ENCODE results near the gene PPP1R14C. TPM values are rescaled to one million over a fixed set of nuclear protein-coding genes. Genes with fewer than 3 reads are reported as not detected.
A peak's percentile ranks its signal among the peaks of the same experiment; 100 is the strongest.

PPP1R14C gene
- total and polyA plus RNA-seq, 2 experiments from 2014 or later, result 8.2 to 10.1 TPM

DNA sequence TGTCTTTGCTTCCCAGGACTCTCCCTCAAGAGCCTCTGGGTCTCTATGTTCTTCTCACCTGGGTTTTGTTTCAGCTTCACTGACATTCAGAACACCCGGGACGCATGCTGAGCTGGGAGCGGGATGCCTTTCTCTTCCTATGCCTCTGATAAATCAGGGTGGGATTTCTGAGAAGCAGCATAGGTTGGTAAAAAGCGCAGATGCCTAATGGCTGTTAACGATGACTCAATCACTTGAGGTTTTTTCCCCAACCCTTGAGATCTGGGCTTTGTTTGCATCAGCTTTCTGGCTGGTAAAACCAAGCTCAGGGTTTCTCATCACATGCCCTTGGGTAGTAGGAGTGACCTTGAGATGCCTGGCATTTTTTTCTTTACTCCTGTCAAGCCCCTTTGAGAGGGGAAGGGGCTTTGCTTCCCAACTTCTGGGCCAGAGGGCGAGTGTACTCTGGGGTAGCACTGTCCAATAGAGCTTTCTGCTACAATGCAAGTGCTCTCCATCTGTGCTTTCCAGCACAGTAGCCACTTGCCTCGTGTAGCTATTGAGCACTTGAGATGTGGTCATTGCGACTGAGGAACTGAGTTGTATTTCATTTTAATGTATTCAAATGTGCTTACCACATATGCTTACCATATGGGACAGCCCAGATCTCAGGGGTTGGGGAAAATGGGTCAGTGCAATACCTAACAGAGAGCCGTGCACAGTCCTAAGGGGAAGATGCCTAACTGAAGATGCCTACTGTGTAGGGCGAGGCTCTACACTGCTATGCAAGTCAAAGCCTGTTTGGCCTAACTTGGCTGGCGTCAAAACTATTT lies 69.1 kb downstream of the PPP1R14C start:
- no peak overlapping the region for H3K9ac ChIP-seq
- H4K20me1 ChIP-seq (ENCODE audit: insufficient read depth), result no peaks in the 10 kb centered on the region
- in situ Hi-C loops (cut with MboI), result no loop called here
- peaks cover 18% of the 10 kb centered on the region for H3K4me1 ChIP-seq (ENCODE audit: insufficient read depth)
- H3K9me2 ChIP-seq (ENCODE audit: insufficient read depth), result no peaks in the 10 kb centered on the region
- no peaks in the 10 kb centered on the region for H3K27me3 ChIP-seq (replicated peaks; ENCODE audit: insufficient read depth)
- peak; percentile 30 for DNase-seq
- no peak overlapping the region for H3K4me2 ChIP-seq (ENCODE audit: unreplicated experiment)
- TF ChIP-seq EZH2 (IDR thresholded peaks at IDR 0.05; ENCODE audit: insufficient read depth, poor library complexity, severe bottlenecking) (no peak), EZH2phosphoT487 (IDR thresholded peaks at IDR 0.05; ENCODE audit: insufficient read depth, low read depth) (no peak)
- no peak overlapping the region for H2AFZ ChIP-seq
- WGBS, 2 experiments (ENCODE audit: low coverage in 1 of 2, low lambda C conversion rate in 2 of 2, missing lambda C conversion rate in 2 of 2), result 78 to 83% methylated on average over 11 of the region's 11 CpGs
- H3K36me3 ChIP-seq (ENCODE audit: low read depth), result no peaks in the 10 kb centered on the region
- H3K9me3 ChIP-seq (ENCODE audit: low read depth), result no peaks in the 10 kb centered on the region
- H3K27ac ChIP-seq, result no peak overlapping the region
- H3K79me2 ChIP-seq (ENCODE audit: insufficient read depth), result peaks cover 6% of the 10 kb centered on the region; the same call in 1 of the 2 replicates
- H3K4me3 ChIP-seq, result no peak overlapping the region
- peaks cover 6% of the 10 kb centered on the region; the same call in 1 of the 2 replicates for H3F3A ChIP-seq (ENCODE audit: insufficient read depth)

DNA sequence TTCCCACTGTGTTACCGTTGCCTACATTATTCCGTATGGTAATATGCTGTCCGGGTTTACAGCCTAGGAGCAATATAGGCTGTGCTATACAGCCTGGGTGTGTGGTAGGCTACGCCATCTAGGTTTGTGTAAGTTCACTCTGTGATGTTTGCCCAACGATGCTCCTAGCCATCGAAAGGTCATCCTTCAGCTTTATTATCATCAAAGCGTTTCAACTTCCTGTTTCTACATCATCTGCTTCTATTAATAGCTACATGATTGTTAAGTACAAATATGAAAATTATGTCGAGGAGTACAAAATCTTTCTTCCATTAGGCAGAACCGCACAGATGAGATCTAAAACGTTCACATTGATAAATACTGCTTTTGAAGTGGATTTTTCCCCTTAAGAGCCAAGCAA lies 69.9 kb downstream of the PPP1R14C start:
- no peak for DNase-seq

DNA sequence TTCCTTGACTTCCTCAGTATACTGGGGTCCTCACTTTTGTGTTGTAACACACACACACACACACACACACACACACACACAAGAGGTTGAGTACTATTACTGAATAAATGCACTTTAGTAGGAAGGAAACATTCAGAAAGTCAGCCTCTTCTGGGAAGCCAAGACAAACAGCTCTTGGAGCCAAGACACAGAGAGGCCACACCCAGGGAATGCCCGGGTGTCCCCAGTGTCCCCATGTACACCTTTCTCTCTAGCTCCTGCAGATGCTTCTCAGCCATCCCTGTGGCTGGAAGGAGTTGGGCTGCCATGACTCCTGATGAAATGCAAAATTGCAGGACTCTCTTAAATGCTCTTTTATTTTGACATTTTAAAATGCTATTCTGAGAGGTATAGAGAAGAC lies 70.5 kb downstream of the PPP1R14C start:
- Histone ChIP-seq H3K27ac (no peak overlapping the region), H4K20me1 (ENCODE audit: insufficient read depth) (no peaks in the 10 kb centered on the region), H3K79me2 (ENCODE audit: insufficient read depth) (peaks cover 6% of the 10 kb centered on the region; the same call in 1 of the 2 replicates), H3K36me3 (ENCODE audit: low read depth) (no peaks in the 10 kb centered on the region), H3K4me1 (ENCODE audit: insufficient read depth) (peaks cover 12% of the 10 kb centered on the region), H3K9me2 (ENCODE audit: insufficient read depth) (no peaks in the 10 kb centered on the region), H3F3A (ENCODE audit: insufficient read depth) (peaks cover 6% of the 10 kb centered on the region; the same call in 1 of the 2 replicates), H3K4me2 (ENCODE audit: unreplicated experiment) (no peak overlapping the region), H3K4me3 (no peak overlapping the region), H3K9me3 (ENCODE audit: low read depth) (no peaks in the 10 kb centered on the region), H2AFZ (no peak overlapping the region), H3K9ac (no peak overlapping the region), H3K27me3 (replicated peaks; ENCODE audit: insufficient read depth) (no peaks in the 10 kb centered on the region)
- 43 to 50% methylated on average over 1 of the region's 1 CpG for whole genome bisulfite sequencing, 2 experiments (ENCODE audit: low coverage in 1 of 2, low lambda C conversion rate in 2 of 2, missing lambda C conversion rate in 2 of 2)
- TF ChIP-seq EZH2phosphoT487 (IDR thresholded peaks at IDR 0.05; ENCODE audit: insufficient read depth, low read depth) (no peak), EZH2 (IDR thresholded peaks at IDR 0.05; ENCODE audit: insufficient read depth, poor library complexity, severe bottlenecking) (no peak)
- in situ Hi-C loops (cut with MboI), result no loop called here
- no peak for DNase-seq

More for the DNA sequence above, 69.9 kb downstream of the PPP1R14C start:
- peaks cover 17% of the 10 kb centered on the region for H3K4me1 ChIP-seq (ENCODE audit: insufficient read depth)
- 71 to 79% methylated on average over 10 of the region's 10 CpGs for WGBS, 2 experiments (ENCODE audit: low coverage in 1 of 2, low lambda C conversion rate in 2 of 2, missing lambda C conversion rate in 2 of 2)
- no peaks in the 10 kb centered on the region for H3K36me3 ChIP-seq (ENCODE audit: low read depth)
- H3K27ac ChIP-seq, result no peak overlapping the region
- no peaks in the 10 kb centered on the region for H3K9me3 ChIP-seq (ENCODE audit: low read depth)
- no peaks in the 10 kb centered on the region for H3K27me3 ChIP-seq (replicated peaks; ENCODE audit: insufficient read depth)
- no peak overlapping the region for H3K4me2 ChIP-seq (ENCODE audit: unreplicated experiment)
- no peak overlapping the region for H3K4me3 ChIP-seq
- no peak overlapping the region for H3K9ac ChIP-seq
- TF ChIP-seq EZH2phosphoT487 (IDR thresholded peaks at IDR 0.05; ENCODE audit: insufficient read depth, low read depth) (no peak), EZH2 (IDR thresholded peaks at IDR 0.05; ENCODE audit: insufficient read depth, poor library complexity, severe bottlenecking) (no peak)
- no peak overlapping the region for H2AFZ ChIP-seq
- H3K79me2 ChIP-seq (ENCODE audit: insufficient read depth), result peaks cover 6% of the 10 kb centered on the region; the same call in 1 of the 2 replicates
- no peaks in the 10 kb centered on the region for H3K9me2 ChIP-seq (ENCODE audit: insufficient read depth)
- in situ Hi-C loops (cut with MboI), result no loop called here
- H3F3A ChIP-seq (ENCODE audit: insufficient read depth), result peaks cover 6% of the 10 kb centered on the region; the same call in 1 of the 2 replicates
- H4K20me1 ChIP-seq (ENCODE audit: insufficient read depth), result no peaks in the 10 kb centered on the region

DNA sequence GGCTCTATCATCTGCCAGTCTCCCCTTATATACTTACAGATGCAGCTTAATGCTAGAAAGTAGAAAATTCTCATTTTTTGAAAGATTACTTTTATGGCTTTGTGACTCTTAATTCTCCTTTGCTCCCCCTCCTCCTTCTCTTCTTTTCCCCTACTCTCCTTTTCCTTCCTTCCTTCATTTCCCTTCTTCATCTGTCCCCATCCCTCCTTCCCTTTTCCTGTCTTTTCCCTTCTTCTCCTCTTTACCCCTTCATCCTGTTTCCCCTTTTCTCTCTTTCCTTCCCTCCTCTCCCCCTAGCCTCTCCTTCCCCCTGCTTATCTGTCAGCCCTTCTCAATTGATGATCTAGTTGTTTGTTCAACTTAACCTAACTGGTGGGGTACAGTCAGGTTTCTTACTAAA lies 71.5 kb downstream of the PPP1R14C start:
- Histone ChIP-seq H3K27me3 (replicated peaks; ENCODE audit: insufficient read depth) (no peaks in the 10 kb centered on the region), H3K9me2 (ENCODE audit: insufficient read depth) (no peaks in the 10 kb centered on the region), H3K36me3 (ENCODE audit: low read depth) (no peaks in the 10 kb centered on the region), H3K79me2 (ENCODE audit: insufficient read depth) (peaks cover 5% of the 10 kb centered on the region; the same call in 1 of the 2 replicates), H3K4me3 (no peak overlapping the region), H3K4me1 (ENCODE audit: insufficient read depth) (0 out of 2 replicates have a peak, but pooled peaks cover 2% of the 10 kb centered on the region), H2AFZ (no peak overlapping the region), H3K4me2 (ENCODE audit: unreplicated experiment) (no peak overlapping the region), H4K20me1 (ENCODE audit: insufficient read depth) (no peaks in the 10 kb centered on the region), H3K27ac (no peak overlapping the region), H3K9me3 (ENCODE audit: low read depth) (no peaks in the 10 kb centered on the region), H3F3A (ENCODE audit: insufficient read depth) (peaks cover under 1% of the 10 kb centered on the region; the same call in 1 of the 2 replicates), H3K9ac (no peak overlapping the region)
- TF ChIP-seq EZH2phosphoT487 (IDR thresholded peaks at IDR 0.05; ENCODE audit: insufficient read depth, low read depth), result no peak
- no peak for TF ChIP-seq EZH2 (IDR thresholded peaks at IDR 0.05; ENCODE audit: insufficient read depth, poor library complexity, severe bottlenecking)
- no peak for DNase-seq
- in situ Hi-C loops (cut with MboI), result no loop called here

Data from GM23248 (cell line).